Measurements from ENCODE around the gene C18orf54.

The C18orf54 gene

DNA sequence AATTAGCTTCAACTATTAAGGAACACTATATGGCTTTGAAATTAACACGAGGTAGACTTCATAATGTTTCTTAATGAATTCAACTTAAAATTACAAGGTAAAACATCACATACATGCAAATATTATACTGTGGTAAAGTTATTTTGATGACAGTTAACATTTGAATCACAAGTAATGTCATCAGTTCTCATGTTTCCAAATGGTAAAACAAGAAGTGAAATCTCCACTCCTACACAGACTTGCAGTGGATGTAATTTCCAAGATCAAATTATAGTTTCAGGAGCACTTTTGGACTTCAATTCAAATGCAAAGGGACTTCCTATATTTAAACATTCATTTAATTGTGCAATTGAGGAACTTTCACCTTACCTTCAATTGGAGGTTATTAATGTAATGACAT lies 39.1 kb downstream of the C18orf54 start:
- TF ChIP-seq POLR2A (IDR thresholded peaks at IDR 0.05; ENCODE audit: low read length), result no peak
- TF ChIP-seq GATA1 (IDR thresholded peaks at IDR 0.05; ENCODE audit: low read depth, low read length), result no peak
- no peak for DNase-seq

GRCh38 chr18:54405290-54405689 lies 47.6 kb downstream of the C18orf54 start:
- no peak for DNase-seq
- TF ChIP-seq POLR2A (IDR thresholded peaks at IDR 0.05; ENCODE audit: low read length) (no peak), GATA1 (IDR thresholded peaks at IDR 0.05; ENCODE audit: low read depth, low read length) (no peak)

DNA sequence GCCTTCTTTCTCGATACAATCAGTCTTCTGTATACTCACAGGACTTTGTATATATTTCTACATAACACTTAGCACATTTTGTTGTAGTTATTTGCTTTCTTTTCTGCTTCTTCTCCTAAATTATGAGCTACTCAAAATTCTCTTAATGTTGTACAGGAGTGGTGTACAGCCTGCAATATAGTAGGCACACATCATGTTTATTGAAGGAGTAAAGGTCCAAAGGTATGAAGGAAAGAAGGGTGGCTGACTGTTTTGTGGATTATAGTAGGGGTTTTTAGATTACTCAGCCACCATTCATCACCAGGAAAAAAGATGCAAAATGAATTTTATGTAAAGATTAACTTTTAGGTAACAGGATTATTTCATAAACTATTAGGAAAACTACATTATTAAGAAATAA lies 54.1 kb downstream of the C18orf54 start:
- TF ChIP-seq GATA1 (IDR thresholded peaks at IDR 0.05; ENCODE audit: low read depth, low read length) (no peak), POLR2A (IDR thresholded peaks at IDR 0.05; ENCODE audit: low read length) (no peak)
- no peak for DNase-seq

- TF ChIP-seq GATA1 (IDR thresholded peaks at IDR 0.05; ENCODE audit: low read depth, low read length) (no peak), POLR2A (IDR thresholded peaks at IDR 0.05; ENCODE audit: low read length) (no peak)
- DNase-seq, result no peak
Observed at GRCh38 chr18:54415086-54415485, 57.4 kb downstream of the C18orf54 start.

DNA sequence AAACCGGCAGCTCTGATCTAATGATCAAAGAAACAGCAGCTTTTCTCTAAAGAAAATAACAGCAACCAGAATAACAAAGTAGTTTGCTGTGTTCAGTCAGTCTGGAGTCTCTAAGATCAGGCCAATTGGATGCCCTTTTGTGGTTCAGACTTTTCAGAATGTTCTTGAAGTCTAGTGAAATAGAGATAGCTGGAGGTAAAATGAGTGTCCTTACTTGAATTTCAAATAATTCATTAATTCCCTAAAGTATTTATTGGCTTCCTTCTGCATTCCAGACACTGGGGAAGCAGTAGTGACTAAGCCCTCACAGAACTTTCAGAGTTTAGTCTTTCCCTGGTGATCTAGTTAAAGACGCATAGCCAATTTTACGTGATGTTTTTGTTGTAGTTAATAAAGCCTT lies 58.7 kb downstream of the C18orf54 start:
- no peak for TF ChIP-seq GATA1 (IDR thresholded peaks at IDR 0.05; ENCODE audit: low read depth, low read length)
- no peak for TF ChIP-seq POLR2A (IDR thresholded peaks at IDR 0.05; ENCODE audit: low read length)
- no peak for DNase-seq

- no peak for TF ChIP-seq POLR2A (IDR thresholded peaks at IDR 0.05; ENCODE audit: low read length)
- TF ChIP-seq GATA1 (IDR thresholded peaks at IDR 0.05; ENCODE audit: low read depth, low read length), result no peak
- DNase-seq, result no peak
Observed at GRCh38 chr18:54423831-54424230, 66.1 kb downstream of the C18orf54 start.

DNA sequence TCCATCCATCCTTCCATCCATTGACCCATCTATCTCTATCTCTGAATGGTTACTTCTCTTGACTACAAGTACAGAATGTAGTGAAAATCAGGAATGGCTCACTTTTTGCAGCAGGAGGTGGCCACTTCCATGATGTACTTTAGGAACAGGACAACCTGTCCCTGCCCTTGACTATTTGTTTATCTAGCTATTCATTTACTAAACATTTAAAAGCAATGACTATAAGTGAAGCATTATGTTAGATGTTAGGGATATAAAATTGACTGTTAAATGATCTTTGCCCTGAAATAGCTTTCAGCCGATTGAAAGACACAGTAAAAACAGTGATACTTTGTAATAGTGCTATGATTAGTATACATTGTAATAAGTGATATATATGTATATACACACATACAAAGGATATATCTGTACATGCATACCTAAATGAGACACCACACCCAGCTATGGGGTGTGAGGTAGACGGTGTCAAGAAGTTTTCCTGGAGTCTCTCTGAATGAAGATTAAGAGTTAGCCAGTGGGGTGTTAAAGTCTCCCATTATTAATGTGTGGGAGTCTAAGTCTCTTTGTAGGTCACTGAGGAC lies 68.5 kb downstream of the C18orf54 start:
- no peak for DNase-seq
- no peak for TF ChIP-seq POLR2A (IDR thresholded peaks at IDR 0.05; ENCODE audit: low read length)
- TF ChIP-seq GATA1 (IDR thresholded peaks at IDR 0.05; ENCODE audit: low read depth, low read length), result no peak
